Panc1 (cell line): ENCODE results near the gene SERPINB1. TPM values are rescaled to one million over a fixed set of nuclear protein-coding genes. Genes with fewer than 3 reads are reported as not detected.
A peak's percentile ranks its signal among the peaks of the same experiment; 100 is the strongest.

Source experiments
- ATAC-seq: fragments of 200-7000 bp; cut with Tn5 transposase; 2 replicates; pipeline ENCODE4 v1.9.1; 2020; ENCODE audit warnings: mild to moderate bottlenecking, moderate library complexity
- BruUV-seq: library from RNA; stranded (reverse); fragments of 400-500 nt; replicated peaks from 2 replicates; lab custom pipeline; 2021; lab: Mats Ljungman, UMichigan
- CTCF ChIA-PET: fragments of 300-600 bp; sonication (Branson Sonifier 250); formaldehyde crosslinking; loops from one replicate; lab custom pipeline; 2022; ENCODE audit warnings: antibody characterized with exemption; lab: Charles Lee
- POLR2A ChIA-PET: fragments of 300-600 bp; sonication (Branson Sonifier 250); formaldehyde crosslinking; loops from one replicate; lab custom pipeline; 2022; ENCODE audit warnings: antibody characterized with exemption; lab: Charles Lee
- DNase-seq: peaks from one replicate; pipeline ENCODE4 v3.0.0-alpha.2; 2010; ENCODE audit warnings: low read depth, low spot score
- H3K27ac ChIP-seq: 2 replicates; pipeline ENCODE4 v1.5.1; 2011; ENCODE audit warnings: mild to moderate bottlenecking, low read length, inconsistent platforms
- H3K27me3 ChIP-seq: fragments of 200-500 bp; sonication (Bioruptor generic); 2 replicates; pipeline ENCODE4 v1.6.0; 2014; ENCODE audit warnings: low read length, inconsistent platforms; ENCODE audit not compliant: control insufficient read depth, insufficient read depth
- H3K36me3 ChIP-seq: fragments of 200-500 bp; sonication (Bioruptor generic); 2 replicates; pipeline ENCODE4 v1.5.1; 2014; ENCODE audit warnings: inconsistent platforms, mild to moderate bottlenecking, low read length, moderate library complexity; ENCODE audit not compliant: control insufficient read depth, insufficient read depth
- H3K4me1 ChIP-seq: 2 replicates; pipeline ENCODE4 v1.5.1; 2011; ENCODE audit warnings: inconsistent platforms, mild to moderate bottlenecking, low read length, moderate library complexity; ENCODE audit not compliant: control insufficient read depth, insufficient read depth
- H3K4me3 ChIP-seq, 2 experiments: 2 replicates each; pipeline ENCODE4 v1.5.1; 2011 to 2012; ENCODE audit warnings: low read depth in 2 of 2, low read length in 2 of 2, mild to moderate bottlenecking in 2 of 2, inconsistent platforms in 1 of 2, moderate library complexity in 1 of 2
- H3K9me3 ChIP-seq: fragments of 200-500 bp; sonication (Bioruptor generic); 2 replicates; pipeline ENCODE4 v1.5.1; 2014; ENCODE audit warnings: low read depth, mild to moderate bottlenecking, inconsistent platforms, low read length, moderate library complexity; ENCODE audit not compliant: control insufficient read depth, insufficient read depth
- CTCF ChIP-seq: fragments of 450-650 bp; IDR thresholded peaks from 2 replicates; pipeline ENCODE4 v1.5.1; 2017; ENCODE audit warnings: mild to moderate bottlenecking
- POLR2AphosphoS5 ChIP-seq: IDR thresholded peaks from 2 replicates; pipeline ENCODE4 v1.6.1; 2012; ENCODE audit warnings: mild to moderate bottlenecking, low read depth, low read length, moderate library complexity
- SIN3A ChIP-seq: IDR thresholded peaks from 2 replicates; pipeline ENCODE4 v1.6.1; 2012; ENCODE audit warnings: low read depth, mild to moderate bottlenecking, low read length, moderate library complexity, borderline replicate concordance; ENCODE audit not compliant: insufficient read depth
- TCF7L2 ChIP-seq: IDR thresholded peaks from 2 replicates; pipeline ENCODE4 v1.6.1; 2011; ENCODE audit warnings: mild to moderate bottlenecking, low read depth, low read length, inconsistent platforms
- in situ Hi-C: cut with HindIII; loops from 2 replicates; pipeline ENCODE4 v1.10.0; 2016; ENCODE audit warnings: low sequenced_read_pairs, low pct_unique_long_range_greater_than_20kb
- intact Hi-C: fragments of 100-400 bp; cut with micrococcal nuclease; formaldehyde crosslinking; loops from one replicate; pipeline ENCODE4 v1.10.0; 2022; ENCODE audit not compliant: unreplicated experiment
- total RNA-seq: library from RNA; stranded (reverse); gene quantifications from one replicate; pipeline ENCODE4 v1.2.1, GENCODE V29; 2021; ENCODE audit not compliant: unreplicated experiment

SERPINB1 gene
- total RNA-seq, 1 experiment from 2014 or later, result 40.8 TPM

- Histone ChIP-seq H3K4me3 (peak overlapping the region; percentile 49 to 75), H3K36me3 (peaks cover 11% of the 10 kb centered on the region; the same call in 1 of the 2 replicates), H3K27me3 (no peaks in the 10 kb centered on the region), H3K4me1 (peaks cover 50% of the 10 kb centered on the region), H3K27ac (peak overlapping the region; percentile 87), H3K9me3 (no peaks in the 10 kb centered on the region)
- in situ Hi-C loops, result no loop called here
- POLR2A ChIA-PET, result interaction anchor here (0.6 to 1.7 kb wide), 2 partner anchors 48 to 96 kb away, joined by 6 to 9 read pairs; no protein-coding TSS in a partner anchor
- TSS peak; percentile 71 for BruUV-seq
- ATAC-seq (peak; percentile 57), DNase-seq (peak; percentile 78)
- CTCF ChIA-PET, result interaction anchor here (0.7 to 1.6 kb wide), 2 partner anchors 19 to 48 kb away, joined by 4 to 6 read pairs; no protein-coding TSS in a partner anchor
- intact Hi-C loops, result no loop called here
- TF ChIP-seq TCF7L2 (peak; percentile 54; the same call in 1 of the 2 replicates), CTCF (no peak)
Observed at GRCh38 chr6:2839195-2839981, 2.3 kb downstream of the SERPINB1 start.

GRCh38 chr6:2838251-2838650 lies 3.4 kb downstream of the SERPINB1 start:
- ChIA-PET POLR2A (interaction anchor here (0.5 kb wide), 1 partner anchor 9 kb away, joined by 9 read pairs; no protein-coding TSS in a partner anchor), CTCF (interaction anchor here (1.6 kb wide), 1 partner anchor 47 kb away, joined by 6 read pairs; no protein-coding TSS in a partner anchor)
- no TSS peak for BruUV-seq
- H3K9me3 ChIP-seq, result no peaks in the 10 kb centered on the region
- H3K4me3 ChIP-seq, result no peak overlapping the region
- DNase-seq (no peak), ATAC-seq (no peak)
- no peak for TF ChIP-seq SIN3A
- no peaks in the 10 kb centered on the region for H3K27me3 ChIP-seq
- peaks cover 47% of the 10 kb centered on the region for H3K4me1 ChIP-seq
- intact Hi-C loops, result no loop called here
- peaks cover 11% of the 10 kb centered on the region; the same call in 1 of the 2 replicates for H3K36me3 ChIP-seq
- in situ Hi-C loops, result no loop called here
- H3K27ac ChIP-seq, result peak overlapping the region; percentile 87

GRCh38 chr6:2834262-2834661 lies 7.4 kb downstream of the SERPINB1 start:
- DNase-seq, result no peak
- POLR2A ChIA-PET, result no interaction called here
- no peak overlapping the region for H3K27ac ChIP-seq
- in situ Hi-C loops (no loop called here), intact Hi-C loops (no loop called here)
- ATAC-seq, result no peak
- no TSS peak for BruUV-seq
- CTCF ChIA-PET, result no interaction called here
- H3K9me3 ChIP-seq, result no peaks in the 10 kb centered on the region
- no peaks in the 10 kb centered on the region for H3K27me3 ChIP-seq
- H3K4me3 ChIP-seq, result no peak overlapping the region
- peaks cover 11% of the 10 kb centered on the region; the same call in 1 of the 2 replicates for H3K36me3 ChIP-seq
- TF ChIP-seq CTCF (no peak), SIN3A (no peak), TCF7L2 (no peak), POLR2AphosphoS5 (no peak)
- peaks cover 17% of the 10 kb centered on the region for H3K4me1 ChIP-seq
